HG03521 (cell line): ENCODE results near the gene MEGF8.

Experiments used
- ATAC-seq: cut with Tn5 transposase; IDR thresholded peaks from one replicate; pipeline ENCODE4 v1.9.1; 2021; ENCODE audit warnings: mild to moderate bottlenecking, moderate library complexity; ENCODE audit not compliant: unreplicated experiment

MEGF8 gene, protein sequence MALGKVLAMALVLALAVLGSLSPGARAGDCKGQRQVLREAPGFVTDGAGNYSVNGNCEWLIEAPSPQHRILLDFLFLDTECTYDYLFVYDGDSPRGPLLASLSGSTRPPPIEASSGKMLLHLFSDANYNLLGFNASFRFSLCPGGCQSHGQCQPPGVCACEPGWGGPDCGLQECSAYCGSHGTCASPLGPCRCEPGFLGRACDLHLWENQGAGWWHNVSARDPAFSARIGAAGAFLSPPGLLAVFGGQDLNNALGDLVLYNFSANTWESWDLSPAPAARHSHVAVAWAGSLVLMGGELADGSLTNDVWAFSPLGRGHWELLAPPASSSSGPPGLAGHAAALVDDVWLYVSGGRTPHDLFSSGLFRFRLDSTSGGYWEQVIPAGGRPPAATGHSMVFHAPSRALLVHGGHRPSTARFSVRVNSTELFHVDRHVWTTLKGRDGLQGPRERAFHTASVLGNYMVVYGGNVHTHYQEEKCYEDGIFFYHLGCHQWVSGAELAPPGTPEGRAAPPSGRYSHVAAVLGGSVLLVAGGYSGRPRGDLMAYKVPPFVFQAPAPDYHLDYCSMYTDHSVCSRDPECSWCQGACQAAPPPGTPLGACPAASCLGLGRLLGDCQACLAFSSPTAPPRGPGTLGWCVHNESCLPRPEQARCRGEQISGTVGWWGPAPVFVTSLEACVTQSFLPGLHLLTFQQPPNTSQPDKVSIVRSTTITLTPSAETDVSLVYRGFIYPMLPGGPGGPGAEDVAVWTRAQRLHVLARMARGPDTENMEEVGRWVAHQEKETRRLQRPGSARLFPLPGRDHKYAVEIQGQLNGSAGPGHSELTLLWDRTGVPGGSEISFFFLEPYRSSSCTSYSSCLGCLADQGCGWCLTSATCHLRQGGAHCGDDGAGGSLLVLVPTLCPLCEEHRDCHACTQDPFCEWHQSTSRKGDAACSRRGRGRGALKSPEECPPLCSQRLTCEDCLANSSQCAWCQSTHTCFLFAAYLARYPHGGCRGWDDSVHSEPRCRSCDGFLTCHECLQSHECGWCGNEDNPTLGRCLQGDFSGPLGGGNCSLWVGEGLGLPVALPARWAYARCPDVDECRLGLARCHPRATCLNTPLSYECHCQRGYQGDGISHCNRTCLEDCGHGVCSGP (N-terminal part only)

DNA sequence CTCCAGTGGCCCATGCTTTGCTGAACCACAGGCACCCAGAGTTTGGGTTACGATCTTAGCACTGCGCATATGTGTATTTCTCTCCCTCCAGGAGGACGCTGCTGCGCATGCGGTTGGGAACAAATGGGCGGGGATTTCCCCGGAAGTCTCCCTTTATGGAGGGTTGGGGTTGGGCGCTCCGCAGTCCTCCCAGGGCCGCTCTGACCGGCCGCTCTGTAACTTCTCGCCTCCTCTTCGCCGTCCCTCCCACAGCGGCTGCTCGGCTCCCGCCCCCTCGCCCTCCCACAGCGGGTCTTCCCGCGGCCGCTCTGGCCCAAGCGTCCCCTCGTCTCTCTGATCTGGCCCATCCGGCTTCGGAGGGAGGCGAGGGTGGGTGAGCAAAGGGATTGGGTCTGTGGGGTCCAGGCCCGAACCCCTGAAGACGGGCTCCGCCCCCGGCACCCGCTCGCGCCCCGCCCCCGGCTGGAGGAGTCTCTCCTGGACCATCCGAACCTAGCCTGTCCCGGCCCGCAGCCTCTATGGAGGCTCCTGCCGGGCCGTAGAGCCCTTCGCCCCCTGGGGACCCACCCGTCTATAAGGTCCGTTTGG is at the start of gene MEGF8:
Gene MEGF8, plus strand, starts transcription at position 328 of the 588 bp plus-strand sequence. CDS start 609 bp downstream, outside the sequence.
- peak; percentile 87 for ATAC-seq

DNA sequence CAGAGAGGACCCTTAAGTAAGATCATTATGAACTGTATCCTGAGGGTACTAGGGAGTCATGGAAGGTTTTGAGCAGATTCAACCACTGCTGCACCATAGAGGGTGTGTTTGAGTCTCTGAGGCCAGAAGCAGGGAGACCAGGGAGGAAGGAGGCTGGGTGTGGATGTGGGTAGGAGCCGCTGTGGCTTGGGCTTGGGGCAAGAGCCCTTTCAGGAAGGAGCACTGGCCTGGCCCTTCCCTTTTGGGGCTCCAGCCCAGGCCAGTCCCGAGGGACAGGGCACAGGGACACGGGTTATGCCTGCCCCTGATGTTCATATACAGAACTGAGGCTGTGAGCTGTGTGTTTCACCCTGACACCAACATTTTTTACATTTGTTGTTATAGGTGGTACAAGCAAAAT is 49.2 kb upstream of the MEGF8 start:
- no peak for ATAC-seq

GRCh38 chr19:42276821-42277220 is 48.6 kb upstream of the MEGF8 start:
- no peak for ATAC-seq

- ATAC-seq = no peak
These were observed 47.5 kb upstream of the MEGF8 start for GRCh38 chr19:42277821-42278451.

DNA sequence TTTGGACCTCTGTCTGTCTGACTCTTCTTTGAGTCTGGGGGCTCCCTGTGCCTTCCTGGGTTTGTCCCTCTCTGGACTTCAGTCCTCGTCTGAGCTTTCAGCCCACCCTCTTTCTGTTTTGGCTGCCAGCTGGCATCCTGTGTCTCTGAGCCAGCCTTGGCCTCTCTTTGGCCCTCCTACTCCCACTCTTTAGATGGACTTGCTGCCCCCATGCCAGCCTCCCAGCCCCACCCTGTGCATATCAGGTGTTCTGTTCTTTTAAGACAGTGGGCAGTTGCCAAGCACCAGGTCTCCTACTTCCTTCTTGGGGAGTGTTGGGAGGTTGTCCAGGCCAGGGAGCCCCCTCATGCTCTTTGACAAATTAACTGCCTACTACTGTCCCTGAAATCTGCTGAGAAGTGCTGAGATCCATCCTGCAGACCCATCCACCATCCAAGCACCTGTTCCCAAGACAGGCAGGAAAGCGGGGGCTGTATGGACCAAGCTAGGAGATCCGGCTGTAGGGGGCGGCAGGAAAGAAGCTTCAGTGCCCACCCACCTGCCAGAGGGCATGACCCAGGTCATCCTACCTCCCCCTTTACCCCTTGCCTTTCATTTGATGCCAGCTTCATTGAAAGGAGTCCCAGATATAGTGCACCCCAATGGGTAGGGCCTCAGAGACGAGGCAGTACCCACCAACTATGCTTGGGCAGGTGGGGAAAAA is 46.8 kb upstream of the MEGF8 start:
- ATAC-seq = no peak

- no peak for ATAC-seq
These were observed 46.1 kb upstream of the MEGF8 start for GRCh38 chr19:42279155-42279901.

GRCh38 chr19:42279902-42280814 is 45.3 kb upstream of the MEGF8 start:
- ATAC-seq = peak; percentile 27

DNA sequence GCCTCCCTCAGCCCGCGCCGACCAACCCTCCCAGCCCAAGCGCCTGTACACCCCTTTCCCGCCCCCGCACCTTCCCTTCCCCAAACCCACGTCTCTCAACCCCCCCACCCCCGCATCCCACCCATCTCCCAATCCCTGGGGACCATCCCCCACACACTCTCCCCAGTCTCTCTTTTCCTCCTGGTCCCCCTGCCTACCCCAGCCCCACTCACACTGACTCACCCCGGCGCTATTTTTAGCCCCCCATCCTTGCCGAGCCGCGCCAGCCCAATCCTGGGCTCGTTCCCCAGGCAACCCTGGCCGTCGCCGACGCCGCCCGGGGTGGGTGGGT is 44.7 kb upstream of the MEGF8 start:
- ATAC-seq = no peak

GRCh38 chr19:42281146-42281826 is 44.1 kb upstream of the MEGF8 start:
- no peak for ATAC-seq

GRCh38 chr19:42281827-42282762 is 43.3 kb upstream of the MEGF8 start:
- no peak for ATAC-seq

GRCh38 chr19:42282819-42283187 is 42.6 kb upstream of the MEGF8 start:
- no peak for ATAC-seq

- ATAC-seq = peak; percentile 52
These were observed 42.0 kb upstream of the MEGF8 start for GRCh38 chr19:42283188-42284065.

DNA sequence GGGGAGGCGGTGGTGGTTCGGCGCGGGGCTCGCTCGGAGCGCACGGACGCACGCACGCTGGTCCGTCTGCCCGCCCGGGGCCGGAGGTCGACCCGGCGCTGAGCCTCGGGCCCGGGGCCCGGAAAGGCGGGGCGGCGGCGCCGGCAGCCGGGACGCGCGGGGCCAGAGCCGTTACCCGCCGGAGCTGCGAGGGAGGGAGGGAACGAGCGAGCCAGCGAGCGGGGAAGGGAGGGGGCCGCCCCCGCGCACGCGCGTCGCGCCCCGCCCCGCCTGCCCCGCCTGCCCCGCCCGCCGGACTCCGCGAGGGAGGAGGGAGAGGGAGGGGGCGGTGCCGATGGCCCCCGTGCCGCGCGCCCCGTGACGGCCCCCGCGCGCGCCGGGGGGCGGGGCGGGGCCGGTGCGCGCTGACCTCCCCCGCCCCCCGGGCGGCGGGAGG is 41.4 kb upstream of the MEGF8 start:
- peak; percentile 37 for ATAC-seq

GRCh38 chr19:42284591-42285341 is 40.7 kb upstream of the MEGF8 start:
- ATAC-seq = no peak

DNA sequence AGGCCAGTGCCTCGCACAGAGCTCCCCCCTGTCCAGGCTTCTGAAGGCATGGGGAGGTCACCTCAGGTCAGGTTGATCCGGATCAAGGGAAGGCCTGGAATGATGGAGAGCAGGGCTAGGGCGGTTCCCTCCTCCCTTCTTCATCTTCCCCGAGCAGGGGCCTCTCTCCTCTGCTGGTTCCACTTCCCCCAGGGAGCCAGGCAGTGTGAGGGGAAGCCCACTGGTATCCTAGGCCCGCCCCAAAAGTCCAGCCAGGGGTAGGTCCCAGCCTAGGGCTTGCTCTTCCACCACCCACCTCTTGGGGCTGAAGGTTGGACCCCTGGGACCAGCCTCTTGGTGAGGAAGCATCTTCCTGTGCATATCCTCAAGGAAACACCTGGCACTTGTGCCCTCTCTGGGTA is 39.9 kb upstream of the MEGF8 start:
- ATAC-seq = no peak
